Spleen (tissue), 11 donors: ENCODE measurements around the gene DOK7. TPM values are rescaled to one million over a fixed set of nuclear protein-coding genes. Genes with fewer than 3 reads are reported as not detected.

Experiments
- DNase-seq: peaks from one replicate; pipeline ENCODE4 v3.0.0-alpha.2; 2020
- H3K27ac ChIP-seq, 8 donors: fragments of 200-600 bp; sonication (generic) in 7 of 8; 1 replicate in 4 of 8; 2 replicates in 4 of 8; pipeline versions ENCODE4 v1.5.0 to v1.8.0; 2016 to 2021; ENCODE audit warnings: inconsistent platforms in 4 of 8, mild to moderate bottlenecking in 4 of 8, moderate library complexity in 1 of 8
- H3K27me3 ChIP-seq, 7 donors: fragments of 200-600 bp; sonication (generic) in 6 of 7; replicated peaks in 1 of 7; 1 replicate in 4 of 7; 2 replicates in 3 of 7; pipeline versions ENCODE4 v1.5.0 to v1.8.0; 2016 to 2021; ENCODE audit warnings: inconsistent platforms in 3 of 7, mild to moderate bottlenecking in 1 of 7
- H3K36me3 ChIP-seq, 6 donors: fragments of 200-600 bp; sonication (generic) in 5 of 6; 1 replicate in 4 of 6; 2 replicates in 2 of 6; pipeline versions ENCODE4 v1.5.0 to v1.8.0; 2016 to 2021; ENCODE audit warnings: inconsistent platforms in 2 of 6
- H3K4me1 ChIP-seq, 6 donors: fragments of 200-600 bp; sonication (generic) in 5 of 6; 1 replicate in 3 of 6; 2 replicates in 3 of 6; pipeline versions ENCODE4 v1.5.0 to v1.8.0; 2016 to 2021; ENCODE audit warnings: inconsistent platforms in 3 of 6
- H3K4me3 ChIP-seq, 8 donors: fragments of 200-600 bp; sonication (generic) in 7 of 8; 1 replicate in 4 of 8; 2 replicates in 4 of 8; pipeline versions ENCODE4 v1.5.0 to v1.8.0; 2016 to 2021; ENCODE audit warnings: inconsistent platforms in 4 of 8, mild to moderate bottlenecking in 4 of 8, moderate library complexity in 2 of 8
- H3K9me3 ChIP-seq, 8 donors: fragments of 200-600 bp; sonication (generic) in 7 of 8; 1 replicate in 4 of 8; 2 replicates in 4 of 8; pipeline versions ENCODE4 v1.5.0 to v1.8.0; 2016 to 2021; ENCODE audit warnings: inconsistent platforms in 4 of 8
- POLR2A ChIP-seq, 3 donors: fragments of 450-650 bp; IDR thresholded peaks; one replicate each; pipeline ENCODE4 v1.5.1; 2017; ENCODE audit warnings: antibody characterized with exemption in 3 of 3, mild to moderate bottlenecking in 1 of 3
- POLR2AphosphoS5 ChIP-seq, 3 donors: sonication (generic); formaldehyde crosslinking; IDR thresholded peaks; one replicate each; pipeline ENCODE4 v1.5.1; 2017; ENCODE audit warnings: antibody characterized with exemption in 3 of 3
- WGBS, 5 donors: extraction: QIAGEN DNeasy Blood & Tissue Kit in 3 of 5; methylation state at CpG; one replicate each; pipeline versions ENCODE4 v1.1.5 to v1.1.7; 2013 to 2018; 5-methylcytosine and 5-hydroxymethylcytosine counted together
- intact Hi-C: fragments of 100-400 bp; cut with DNase I; formaldehyde crosslinking; loops from one replicate; pipeline ENCODE4 v1.15.0; 2023; ENCODE audit warnings: low total_unique reads
- polyA plus RNA-seq, 3 donors: library from polyadenylated mRNA; stranded (reverse); fragments of 200-250 nt; gene quantifications; one replicate each; pipeline ENCODE4 v1.2.1, GENCODE V29; 2013
- total RNA-seq, 7 donors: library from RNA; depleted of rRNA in 3 of 7; stranded (reverse); fragments of >200 nt in 3 of 7; fragmentation: NEBNext Ultra II Directional in 4 of 7; extraction: Animal tissue kit (Norgen Biotek cat#: 25700) in 4 of 7; gene quantifications; one replicate each; pipeline versions ENCODE4 v1.1.0 to v1.2.1, GENCODE V29; 2016 to 2021
- TF ChIP-seq, protein P1 (sequence below), 11 experiments: fragments of 200-600 bp in 7 of 11; fragments of 450-650 bp in 4 of 11; sonication (generic) in 4 of 11; IDR thresholded peaks in 8 of 11; conservative IDR thresholded peaks in 3 of 11; 1 replicate in 7 of 11; 2 replicates in 4 of 11; pipeline versions ENCODE4 v1.4.0 to v1.8.0; 2016 to 2021; ENCODE audit warnings: antibody characterized with exemption in 11 of 11, inconsistent platforms in 4 of 11, mild to moderate bottlenecking in 1 of 11
- donor health status: healthy with polysubstance abuse.
- donor health status: DM: no; HTN: no; CAD: no; lungs with moderate emphysema.
- donor health status: DM: no; HTN: no; CAD: no.
- donor health status: Bipolar disorder and iron deficiency.
- donor health status: healthy.
- donor health status: DM: no; HTN: no; CAD: no.
- donor health status: DM: yes; HTN: yes; CAD: no.

DOK7 gene
- total and polyA plus RNA-seq, 10 donors = 0.69 to 13.5 (median 1.7) TPM

GRCh38 chr4:3482707-3483106 lies 19.6 kb downstream of the DOK7 start:
- H3K27me3 ChIP-seq = peaks cover 0 to 93% (median 27%) of the 10 kb centered on the region in 7 donors

GRCh38 chr4:3483471-3483921 lies 20.4 kb downstream of the DOK7 start:
- no peak for DNase-seq
- Histone ChIP-seq H3K4me1 (peaks cover 0 to 58% (median 41%) of the 10 kb centered on the region in 6 donors), H3K9me3 (no peaks in the 10 kb centered on the region), H3K4me3 (peak overlapping the region in 1 of 8 donors; percentile 61), H3K36me3 (no peaks in the 10 kb centered on the region), H3K27ac (peak overlapping the region in 1 of 8 donors; percentile 80), H3K27me3 (peaks cover 0 to 92% (median 27%) of the 10 kb centered on the region in 7 donors)
- WGBS, 5 donors = 57 to 68% (median 62%) methylated on average over 15 to 23 of the region's 23 CpGs
- intact Hi-C loops = no loop called here
- no peak for TF ChIP-seq POLR2A (IDR thresholded peaks at IDR 0.05)

More at GRCh38 chr4:3482707-3483106, 19.6 kb downstream of the DOK7 start:
- Histone ChIP-seq H3K4me3 (no peak overlapping the region), H3K9me3 (no peaks in the 10 kb centered on the region), H3K4me1 (peaks cover 0 to 52% (median 41%) of the 10 kb centered on the region in 6 donors), H3K27ac (no peak overlapping the region), H3K36me3 (no peaks in the 10 kb centered on the region)
- TF ChIP-seq, protein P1, sequence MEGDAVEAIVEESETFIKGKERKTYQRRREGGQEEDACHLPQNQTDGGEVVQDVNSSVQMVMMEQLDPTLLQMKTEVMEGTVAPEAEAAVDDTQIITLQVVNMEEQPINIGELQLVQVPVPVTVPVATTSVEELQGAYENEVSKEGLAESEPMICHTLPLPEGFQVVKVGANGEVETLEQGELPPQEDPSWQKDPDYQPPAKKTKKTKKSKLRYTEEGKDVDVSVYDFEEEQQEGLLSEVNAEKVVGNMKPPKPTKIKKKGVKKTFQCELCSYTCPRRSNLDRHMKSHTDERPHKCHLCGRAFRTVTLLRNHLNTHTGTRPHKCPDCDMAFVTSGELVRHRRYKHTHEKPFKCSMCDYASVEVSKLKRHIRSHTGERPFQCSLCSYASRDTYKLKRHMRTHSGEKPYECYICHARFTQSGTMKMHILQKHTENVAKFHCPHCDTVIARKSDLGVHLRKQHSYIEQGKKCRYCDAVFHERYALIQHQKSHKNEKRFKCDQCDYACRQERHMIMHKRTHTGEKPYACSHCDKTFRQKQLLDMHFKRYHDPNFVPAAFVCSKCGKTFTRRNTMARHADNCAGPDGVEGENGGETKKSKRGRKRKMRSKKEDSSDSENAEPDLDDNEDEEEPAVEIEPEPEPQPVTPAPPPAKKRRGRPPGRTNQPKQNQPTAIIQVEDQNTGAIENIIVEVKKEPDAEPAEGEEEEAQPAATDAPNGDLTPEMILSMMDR (IDR thresholded peaks at IDR 0.05 in 8 of 11, conservative IDR thresholded peaks at IDR 0.05 in 3 of 11) = no peak
- TF ChIP-seq POLR2AphosphoS5 (IDR thresholded peaks at IDR 0.05) (no peak), POLR2A (IDR thresholded peaks at IDR 0.05) (no peak)
- DNase-seq = no peak
- WGBS, 5 donors = 86 to 92% (median 91%) methylated on average over 8 to 12 of the region's 12 CpGs
- intact Hi-C loops = no loop called here

GRCh38 chr4:3484057-3484973 lies 21.2 kb downstream of the DOK7 start:
- DNase-seq = peak; percentile 91
- peak in 2 of 3 donors; percentile 56 to 59 for TF ChIP-seq POLR2AphosphoS5 (IDR thresholded peaks at IDR 0.05)
- TF ChIP-seq POLR2A (IDR thresholded peaks at IDR 0.05) = no peak
- Histone ChIP-seq H3K27me3 (peaks cover 0 to 92% (median 27%) of the 10 kb centered on the region in 7 donors), H3K4me1 (peaks cover 0 to 67% (median 41%) of the 10 kb centered on the region in 6 donors), H3K36me3 (no peaks in the 10 kb centered on the region), H3K27ac (peak overlapping the region in 4 of 8 donors; percentile 48 to 80 (median 67)), H3K9me3 (no peaks in the 10 kb centered on the region), H3K4me3 (peak overlapping the region in 7 of 8 donors; percentile 14 to 61 (median 15))
- intact Hi-C loops = no loop called here
- WGBS, 5 donors = 47 to 75% (median 57%) methylated on average over 14 to 45 of the region's 45 CpGs

- peak overlapping the region in 7 of 8 donors; percentile 5 to 61 (median 15) for H3K4me3 ChIP-seq
- no peaks in the 10 kb centered on the region for H3K9me3 ChIP-seq
- DNase-seq = peak; percentile 92
- WGBS, 5 donors = 13 to 47% (median 15%) methylated on average over 14 to 36 of the region's 36 CpGs
- no peaks in the 10 kb centered on the region for H3K36me3 ChIP-seq
- intact Hi-C loops = no loop called here
- peak overlapping the region in 5 of 8 donors; percentile 20 to 80 (median 61) for H3K27ac ChIP-seq
- H3K4me1 ChIP-seq = peaks cover 0 to 68% (median 40%) of the 10 kb centered on the region in 6 donors
- H3K27me3 ChIP-seq = peaks cover 0 to 89% (median 27%) of the 10 kb centered on the region in 7 donors
- TF ChIP-seq, protein P1 (IDR thresholded peaks at IDR 0.05 in 8 of 11, conservative IDR thresholded peaks at IDR 0.05 in 3 of 11) = no peak
- TF ChIP-seq POLR2A (IDR thresholded peaks at IDR 0.05) (no peak), POLR2AphosphoS5 (IDR thresholded peaks at IDR 0.05) (peak in 2 of 3 donors; percentile 24 to 51)
These were observed 22.1 kb downstream of the DOK7 start for GRCh38 chr4:3485011-3485791.
